ENCODE results near the gene TBC1D14. TPM values are rescaled to one million over a fixed set of nuclear protein-coding genes. Genes with fewer than 3 reads are reported as not detected.

TBC1D14 gene
- total and polyA plus RNA-seq, 2 of the 4 experiments (the other 2 are of a cell fraction), result 31.7 to 40.7 TPM

DNA sequence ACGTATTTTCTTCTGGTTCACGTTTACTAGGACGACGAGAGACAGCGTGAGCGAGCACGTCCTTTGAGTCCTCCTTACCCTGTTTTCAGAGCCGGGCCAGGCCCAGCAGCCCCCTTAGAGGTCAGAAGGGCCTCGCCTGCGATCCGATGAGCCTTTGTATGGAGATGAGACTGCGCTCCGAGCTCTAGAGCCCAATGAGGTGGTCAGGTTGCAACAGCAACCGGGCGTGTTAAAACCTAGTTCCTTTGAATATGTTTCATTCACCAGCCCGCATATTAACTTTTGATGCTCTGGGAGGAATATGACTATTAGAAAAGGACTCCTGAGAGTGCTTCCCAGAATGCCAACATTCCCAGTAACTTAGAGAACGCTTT lies 77.9 kb downstream of the TBC1D14 start:
- Histone ChIP-seq H3K4me1 (ENCODE audit: control insufficient read depth, insufficient read depth, low read length) (peaks cover 18% of the 10 kb centered on the region), H3K4ac (ENCODE audit: low read depth, low read length) (peak overlapping the region; percentile 79), H3K56ac (ENCODE audit: extremely low read depth, insufficient read depth, low read length) (peak overlapping the region; percentile 77), H3K9me1 (ENCODE audit: insufficient read depth, low read length) (peaks cover 29% of the 10 kb centered on the region), H2AK5ac (ENCODE audit: low read depth, low read length) (peak overlapping the region; percentile 72), H4K5ac (ENCODE audit: low read depth, low read length) (peak overlapping the region; percentile 26; the same call in 1 of the 2 replicates), H2AFZ (replicated peaks; ENCODE audit: low read length, poor library complexity) (peak overlapping the region; percentile 95), H3K4me2 (ENCODE audit: low read depth, low read length) (peak overlapping the region; percentile 93), H3K27me3 (ENCODE audit: control insufficient read depth, insufficient read depth, low read length) (no peaks in the 10 kb centered on the region), H3K79me1 (ENCODE audit: low read depth in 1 of 2, low read length in 2 of 2) (peaks cover 34 to 72% of the 10 kb centered on the region in 2 experiments), H4K20me1 (ENCODE audit: insufficient read depth, low read length) (peaks cover 47% of the 10 kb centered on the region), H2BK15ac (ENCODE audit: low read depth, low read length) (peak overlapping the region; percentile 29; the same call in 1 of the 3 replicates), H2BK5ac (ENCODE audit: low read depth, low read length, poor library complexity, severe bottlenecking) (peak overlapping the region; percentile 71), H2BK120ac (ENCODE audit: low read depth, low read length) (0 out of 2 replicates have a peak overlapping the region, but pooled peaks have one; percentile 25), H3K4me3 (ENCODE audit: insufficient read depth, low read depth, low read length) (peak overlapping the region; percentile 95), H2BK20ac (ENCODE audit: low read depth, low read length) (no peak overlapping the region), H3K9ac (ENCODE audit: low read depth, low read length) (peak overlapping the region; percentile 96), H3K18ac (ENCODE audit: low read depth, low read length) (peak overlapping the region; percentile 10), H3K23ac (ENCODE audit: low read depth, low read length) (peak overlapping the region; percentile 91), H3K36me3 (ENCODE audit: control insufficient read depth, insufficient read depth, low read length) (0 out of 2 replicates have a peak, but pooled peaks cover 3% of the 10 kb centered on the region), H3K27ac (ENCODE audit: insufficient read depth, low read length) (peak overlapping the region; percentile 83), H3K14ac (replicated peaks; ENCODE audit: low read depth, low read length) (peak overlapping the region; percentile 92), H4K8ac (ENCODE audit: low read depth in 2 of 2, low read length in 2 of 2) (peak overlapping the region; percentile 71 to 76; a peak in 2 of 4 replicates), H4K91ac (ENCODE audit: insufficient read depth, low read depth, low read length) (peak overlapping the region; percentile 64), H3K9me3 (ENCODE audit: control insufficient read depth, insufficient read depth, low read length) (no peaks in the 10 kb centered on the region), H2AK9ac (replicated peaks; ENCODE audit: low read depth, low read length, poor library complexity) (peak overlapping the region; percentile 95)
- 0% methylated on average over 8 of the region's 17 CpGs; no CpG with 5 or more reads in 1 of the 2 experiments for WGBS, 2 experiments (ENCODE audit: extremely low coverage in 2 of 2, insufficient read length in 1 of 2)
- intact Hi-C loops (cut with micrococcal nuclease), result loop anchor here (1.0 to 10.0 kb wide), 5 partner anchors 45 to 203 kb away; partner anchors contain the start of genes KIAA0232, TADA2B and TBC1D14
- TF ChIP-seq MAFK (IDR thresholded peaks at IDR 0.05; ENCODE audit: low read depth, low read length), result no peak
- TF ChIP-seq CEBPB (IDR thresholded peaks at IDR 0.05; ENCODE audit: low read depth, low read length), result peak; percentile 36; the same call in 1 of the 2 replicates
- peak; percentile 9 for ATAC-seq (ENCODE audit: low read depth)
- DNase-seq, result peak; percentile 37
- dilution Hi-C loops (cut with HindIII; ENCODE audit: low sequenced_read_pairs, unreplicated experiment), result no loop called here
- POLR2A ChIA-PET (ENCODE audit: unreplicated experiment), result no interaction called here
- no TSS peak for BruUV-seq (replicated peaks)
- in situ Hi-C loops (cut with MboI; ENCODE audit: low sequenced_read_pairs), result no loop called here
- CTCF ChIA-PET, result interaction anchor here (0.6 kb wide), 1 partner anchor 89 kb away, joined by 4 read pairs; no protein-coding TSS in a partner anchor
